Duodenal mucosa (tissue), 2 donors: Measurements from ENCODE around the gene LRMDA.
A peak's percentile ranks its signal among the peaks of the same experiment; 100 is the strongest.

ENCODE experiments used
- H3K27ac ChIP-seq: one replicate; pipeline ENCODE4 v1.7.0; 2013; ENCODE audit warnings: low read depth, low read length
- H3K27me3 ChIP-seq, 2 donors: one replicate each; pipeline ENCODE4 v1.7.0; 2013; ENCODE audit warnings: low read length in 2 of 2, control low read depth in 1 of 2; ENCODE audit not compliant: insufficient read depth in 2 of 2, control insufficient read depth in 1 of 2
- H3K36me3 ChIP-seq, 2 donors: one replicate each; pipeline ENCODE4 v1.7.0; 2013; ENCODE audit warnings: low read length in 2 of 2, control low read depth in 1 of 2; ENCODE audit not compliant: insufficient read depth in 2 of 2, control insufficient read depth in 1 of 2
- H3K4me1 ChIP-seq, 2 donors: one replicate each; pipeline ENCODE4 v1.7.0; 2013; ENCODE audit warnings: low read length in 2 of 2, control low read depth in 1 of 2; ENCODE audit not compliant: insufficient read depth in 2 of 2, control insufficient read depth in 1 of 2
- H3K4me3 ChIP-seq, 2 donors: one replicate each; pipeline ENCODE4 v1.7.0; 2013; ENCODE audit warnings: low read length in 2 of 2, low read depth in 1 of 2
- H3K9ac ChIP-seq, 2 donors: one replicate each; pipeline ENCODE4 v1.7.0; 2013; ENCODE audit warnings: low read length in 2 of 2, low read depth in 1 of 2
- H3K9me3 ChIP-seq, 2 donors: one replicate each; pipeline ENCODE4 v1.7.0; 2013; ENCODE audit warnings: low read length in 2 of 2, control low read depth in 1 of 2; ENCODE audit not compliant: control insufficient read depth in 1 of 2

Gene LRMDA

DNA sequence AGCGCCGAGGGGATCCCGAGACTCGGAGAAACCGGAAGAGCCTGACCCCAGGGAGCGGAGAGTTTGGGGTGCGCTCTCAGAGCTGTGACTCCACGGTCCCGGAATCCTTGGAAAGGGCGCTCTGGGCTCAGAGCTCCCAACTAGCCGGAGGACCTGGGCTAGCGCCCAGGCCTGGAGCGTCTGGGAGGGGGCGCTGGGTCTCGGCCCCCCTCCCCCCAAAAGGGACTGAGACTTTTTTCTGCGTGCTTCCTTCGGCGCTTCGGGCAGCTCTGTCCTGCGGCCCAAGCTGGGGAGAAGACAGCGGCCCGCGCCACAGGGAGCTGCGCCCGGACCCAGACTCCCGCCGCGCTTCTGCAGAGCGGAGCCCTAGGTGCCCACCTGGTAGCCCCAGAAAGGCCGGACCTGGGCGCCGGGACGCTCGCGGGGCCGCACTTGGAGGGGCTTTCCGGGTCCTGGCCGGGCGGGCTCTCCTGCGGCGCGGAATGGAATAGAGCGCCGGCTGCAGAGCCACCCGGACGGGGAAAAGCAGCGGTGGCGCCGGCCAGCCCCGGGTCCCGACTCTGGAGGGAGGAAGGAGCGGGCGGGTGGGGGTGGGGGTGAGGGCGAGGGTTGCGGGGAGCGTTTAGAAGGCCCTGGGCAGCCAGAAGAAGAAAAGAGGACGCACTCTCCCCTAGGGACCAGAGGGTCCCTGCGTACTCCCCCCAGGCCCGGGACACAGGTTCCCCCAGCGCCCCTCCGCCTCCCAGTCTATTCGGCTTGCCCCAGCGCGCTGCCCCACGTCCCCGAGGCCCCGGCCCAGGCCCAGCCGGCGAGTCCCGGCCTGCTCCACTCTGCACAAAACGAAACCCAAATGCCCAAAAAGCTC lies 34.6 kb upstream of the LRMDA start:
- Histone ChIP-seq H3K9me3 (no peaks in the 10 kb centered on the region), H3K36me3 (peaks cover 0 to 8% of the 10 kb centered on the region in 2 donors), H3K9ac (peak overlapping the region; percentile 78 to 86), H3K4me1 (peaks cover 8 to 14% of the 10 kb centered on the region in 2 donors), H3K4me3 (peak overlapping the region; percentile 75 to 92), H3K27ac (peak overlapping the region; percentile 82), H3K27me3 (no peaks in the 10 kb centered on the region)

DNA sequence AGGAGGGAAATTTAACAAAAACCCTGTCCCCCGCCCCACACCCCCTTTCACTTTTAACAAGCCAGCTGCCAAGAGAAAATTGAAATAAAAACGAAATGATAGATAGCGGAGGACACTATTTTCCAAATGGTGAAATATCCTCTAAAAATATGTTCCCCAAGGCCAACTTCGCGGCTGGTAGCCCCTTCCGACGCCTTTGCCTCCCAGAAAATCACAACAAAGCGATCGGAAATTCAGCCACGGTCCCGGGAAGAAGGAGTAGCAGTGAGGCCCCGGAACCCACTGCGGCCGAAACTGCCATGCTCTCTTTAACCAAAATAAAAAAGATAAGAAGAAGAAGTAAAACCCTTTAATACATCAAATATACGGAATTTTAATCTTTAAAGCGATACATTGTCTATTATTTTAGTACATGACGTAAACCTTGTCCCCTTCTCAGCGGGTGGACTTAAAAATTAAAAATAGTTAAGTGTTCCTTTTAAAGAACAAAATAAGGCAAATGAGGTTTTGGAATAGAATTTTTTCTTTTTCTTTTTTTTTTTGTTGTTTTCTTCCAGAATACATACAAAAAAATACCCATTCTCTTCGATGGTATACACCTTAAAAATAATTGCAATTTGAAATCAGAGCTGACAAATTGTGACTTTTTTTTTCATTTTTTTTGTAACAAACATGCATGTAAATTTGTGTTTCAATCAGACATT lies 33.8 kb upstream of the LRMDA start:
- H3K27ac ChIP-seq = peak overlapping the region; percentile 62
- peak overlapping the region; percentile 75 to 92 for H3K4me3 ChIP-seq
- no peaks in the 10 kb centered on the region for H3K27me3 ChIP-seq
- peaks cover 8 to 14% of the 10 kb centered on the region in 2 donors for H3K4me1 ChIP-seq
- peaks cover 0 to 8% of the 10 kb centered on the region in 2 donors for H3K36me3 ChIP-seq
- H3K9me3 ChIP-seq = no peaks in the 10 kb centered on the region
- H3K9ac ChIP-seq = peak overlapping the region; percentile 66 to 78

DNA sequence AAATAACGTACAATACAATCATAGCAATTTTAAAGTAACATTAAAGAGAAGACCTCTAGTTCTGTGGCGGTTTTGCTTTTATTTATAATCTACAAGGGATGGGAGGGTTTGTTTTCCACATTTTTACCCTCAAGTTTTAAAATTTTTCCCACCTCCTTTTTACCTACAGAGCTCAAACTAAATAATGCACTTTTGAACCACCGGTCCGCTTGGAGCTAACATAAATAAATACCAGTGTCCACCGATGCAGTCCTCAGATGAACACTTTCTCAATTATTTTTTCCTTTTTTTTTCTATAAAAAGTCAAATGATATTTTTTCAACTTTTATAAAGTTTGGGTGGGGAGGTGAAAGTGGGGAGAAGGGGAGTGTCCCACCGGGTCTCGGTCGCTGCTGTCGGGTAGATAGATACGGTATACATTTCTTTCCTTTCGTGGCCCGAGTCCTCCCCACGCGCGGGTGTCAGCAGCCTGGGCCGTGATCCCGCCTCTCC lies 33.2 kb upstream of the LRMDA start:
- peak overlapping the region; percentile 78 to 89 for H3K9ac ChIP-seq
- H3K27me3 ChIP-seq = no peaks in the 10 kb centered on the region

DNA sequence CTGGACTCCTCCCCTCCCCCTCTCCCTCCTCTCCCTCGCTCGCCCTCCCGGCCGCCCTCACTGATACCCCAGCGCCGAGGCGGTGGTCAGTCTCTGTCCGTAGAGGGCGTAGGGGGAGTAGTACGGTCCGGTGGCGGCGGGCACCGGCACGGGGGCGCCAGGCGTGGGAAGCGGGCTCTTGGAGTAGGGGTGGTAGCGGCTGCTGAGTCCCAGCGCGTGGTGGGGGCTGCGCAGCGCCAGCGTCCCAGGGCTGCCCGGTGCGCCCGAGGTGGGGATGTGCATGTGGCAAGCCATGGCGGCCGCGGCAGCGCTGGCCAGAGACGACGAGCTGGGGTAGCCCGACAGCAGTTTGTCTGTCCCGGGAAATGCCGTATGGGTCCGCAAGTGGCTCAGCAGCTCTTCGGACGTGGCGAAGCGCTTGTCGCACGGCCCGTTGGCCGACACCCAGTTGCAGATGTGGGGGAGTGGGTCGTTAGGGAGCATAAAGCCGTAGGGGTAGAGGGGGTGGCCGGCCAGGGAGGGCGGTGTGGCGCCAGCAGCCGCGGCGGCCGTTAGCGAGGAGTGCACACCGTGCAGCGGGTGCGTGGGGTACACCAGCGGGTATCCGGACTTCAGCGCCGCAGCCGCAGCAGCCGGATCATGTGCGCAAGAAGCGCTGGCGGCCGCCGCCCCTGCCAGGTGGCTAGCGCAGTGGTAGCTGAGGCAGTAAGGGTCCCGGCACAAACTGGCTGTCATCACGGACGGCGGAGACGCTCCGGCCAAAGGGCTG lies 32.5 kb upstream of the LRMDA start:
- Histone ChIP-seq H3K9me3 (no peaks in the 10 kb centered on the region), H3K27ac (peak overlapping the region; percentile 80), H3K27me3 (peaks cover 0 to 2% of the 10 kb centered on the region in 2 donors), H3K9ac (peak overlapping the region; percentile 78 to 89), H3K36me3 (peaks cover 0 to 8% of the 10 kb centered on the region in 2 donors), H3K4me3 (peak overlapping the region; percentile 75 to 92), H3K4me1 (peaks cover 13 to 14% of the 10 kb centered on the region in 2 donors)

More for the DNA sequence above, 33.2 kb upstream of the LRMDA start:
- H3K27ac ChIP-seq = peak overlapping the region; percentile 80
- H3K9me3 ChIP-seq = no peaks in the 10 kb centered on the region
- peaks cover 12 to 14% of the 10 kb centered on the region in 2 donors for H3K4me1 ChIP-seq
- H3K4me3 ChIP-seq = peak overlapping the region; percentile 75 to 92
- H3K36me3 ChIP-seq = peaks cover 0 to 8% of the 10 kb centered on the region in 2 donors

DNA sequence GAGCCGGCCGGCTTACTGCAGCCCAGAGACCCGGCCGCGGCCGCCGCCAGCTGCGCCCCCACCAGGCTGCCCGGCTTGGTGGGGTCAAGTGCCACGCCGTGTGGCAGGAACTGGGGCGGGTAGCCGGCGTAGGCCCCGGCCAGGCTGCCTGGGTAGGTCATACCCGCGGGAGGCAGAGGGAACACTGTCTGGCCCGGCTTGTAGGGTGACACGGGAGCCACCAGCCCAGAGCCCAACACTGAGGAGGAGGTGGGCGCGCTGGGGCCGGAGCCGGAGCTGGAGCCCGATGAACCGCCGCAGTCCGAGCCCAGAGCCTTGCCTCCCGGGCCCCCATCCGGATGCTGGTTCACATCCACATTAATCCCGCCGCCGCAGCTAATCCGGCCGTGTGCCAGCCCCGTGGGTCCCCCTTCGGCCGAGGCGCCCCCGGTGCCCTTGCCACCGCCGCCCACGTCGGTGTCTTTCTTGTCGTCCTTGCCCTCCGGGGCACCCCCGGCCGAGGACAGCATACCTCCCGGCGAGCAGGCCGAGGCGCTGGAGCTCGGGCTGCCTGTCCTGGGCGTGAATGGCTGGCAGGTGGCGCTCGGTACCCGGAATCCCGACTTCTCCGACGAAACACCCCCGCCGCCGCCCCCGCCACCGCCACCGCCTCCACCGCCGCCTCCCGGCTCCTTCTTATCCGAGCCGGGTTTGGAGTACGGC lies 31.8 kb upstream of the LRMDA start:
- peak overlapping the region; percentile 92 to 97 for H3K4me3 ChIP-seq
- H3K36me3 ChIP-seq = peaks cover 0 to under 1% of the 10 kb centered on the region in 2 donors
- H3K27ac ChIP-seq = peak overlapping the region; percentile 87
- H3K9ac ChIP-seq = peak overlapping the region; percentile 78 to 95
- H3K9me3 ChIP-seq = no peaks in the 10 kb centered on the region
- H3K4me1 ChIP-seq = peaks cover 15 to 17% of the 10 kb centered on the region in 2 donors
- H3K27me3 ChIP-seq = peaks cover 0 to 6% of the 10 kb centered on the region in 2 donors

DNA sequence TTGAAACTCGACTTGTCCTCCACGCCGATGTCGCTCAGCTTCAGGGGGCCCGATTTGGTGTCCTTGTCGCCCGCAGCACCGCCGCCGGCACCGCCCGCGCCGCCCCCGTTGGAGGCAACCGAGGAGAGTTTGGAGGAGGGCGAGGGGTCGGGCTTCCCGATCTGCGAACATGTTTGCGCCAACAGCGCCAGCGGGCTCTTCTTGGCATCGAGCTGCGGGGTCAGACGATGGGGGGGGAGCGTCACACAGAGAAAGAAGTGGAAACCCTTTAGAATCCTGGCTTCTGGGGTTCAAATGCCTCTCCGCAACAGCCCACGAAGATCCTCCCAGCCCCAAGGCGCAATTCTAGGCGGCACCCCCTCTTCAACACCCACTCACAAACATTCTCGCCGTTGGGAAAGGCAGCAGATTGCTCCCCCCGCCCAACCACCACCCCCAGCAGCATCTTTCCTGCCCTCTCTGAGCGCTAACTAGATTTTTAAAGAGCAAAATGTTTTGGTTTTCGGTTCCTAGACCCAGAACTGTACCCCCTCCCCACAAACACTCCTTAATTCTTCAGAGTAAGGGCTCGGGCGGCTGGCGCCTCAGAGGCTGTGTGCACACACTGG lies 31.2 kb upstream of the LRMDA start:
- no peaks in the 10 kb centered on the region for H3K9me3 ChIP-seq
- peaks cover 0 to 6% of the 10 kb centered on the region in 2 donors for H3K27me3 ChIP-seq
- H3K36me3 ChIP-seq = no peaks in the 10 kb centered on the region
- peaks cover 10 to 15% of the 10 kb centered on the region in 2 donors for H3K4me1 ChIP-seq
- H3K27ac ChIP-seq = peak overlapping the region; percentile 87
- peak overlapping the region; percentile 92 to 97 for H3K4me3 ChIP-seq
- peak overlapping the region; percentile 86 to 95 for H3K9ac ChIP-seq

DNA sequence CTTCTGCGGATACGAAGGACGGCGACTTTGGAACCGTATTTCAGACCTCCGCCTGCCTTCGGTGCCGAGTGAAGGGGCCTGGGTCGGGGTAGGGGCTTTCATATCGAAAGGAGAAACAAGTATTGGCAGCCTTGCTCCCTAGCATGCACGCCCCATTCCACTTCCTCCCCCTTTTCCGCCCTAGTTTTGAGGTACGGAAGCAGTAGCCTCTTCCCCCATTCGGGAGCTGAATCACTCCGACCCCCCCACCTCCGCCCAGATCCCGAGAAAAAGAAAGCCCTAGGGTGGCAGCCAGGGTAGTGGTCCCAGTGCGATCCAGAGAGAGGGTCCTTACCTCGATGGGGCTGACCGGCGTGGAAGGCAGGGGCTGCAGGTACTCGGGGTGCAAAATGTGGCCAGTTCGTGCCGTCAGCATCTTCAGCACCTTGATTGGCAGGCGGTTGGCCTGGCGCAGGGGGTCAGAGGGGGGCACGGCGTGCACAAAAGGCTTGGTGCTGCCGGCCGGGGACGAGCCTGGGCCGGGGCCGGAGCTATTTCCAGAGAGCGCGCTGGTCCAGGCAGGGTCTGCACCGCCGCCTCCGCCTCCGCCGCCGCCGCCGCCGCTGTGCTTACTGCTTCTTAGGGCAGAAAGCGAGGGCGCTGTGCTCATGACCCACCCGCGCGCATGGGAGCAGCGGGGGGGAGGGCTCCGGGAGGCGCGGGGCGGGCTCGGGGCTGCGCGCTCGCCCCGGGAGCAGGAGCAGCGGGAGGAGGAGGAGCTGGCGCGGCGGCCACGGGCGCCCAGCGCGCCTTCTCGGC lies 30.5 kb upstream of the LRMDA start:
- Histone ChIP-seq H3K4me3 (peak overlapping the region; percentile 92 to 97), H3K27me3 (peaks cover 0 to 6% of the 10 kb centered on the region in 2 donors), H3K9me3 (no peaks in the 10 kb centered on the region), H3K9ac (peak overlapping the region; percentile 86 to 95), H3K27ac (peak overlapping the region; percentile 87), H3K36me3 (no peaks in the 10 kb centered on the region), H3K4me1 (peaks cover 10 to 15% of the 10 kb centered on the region in 2 donors)

DNA sequence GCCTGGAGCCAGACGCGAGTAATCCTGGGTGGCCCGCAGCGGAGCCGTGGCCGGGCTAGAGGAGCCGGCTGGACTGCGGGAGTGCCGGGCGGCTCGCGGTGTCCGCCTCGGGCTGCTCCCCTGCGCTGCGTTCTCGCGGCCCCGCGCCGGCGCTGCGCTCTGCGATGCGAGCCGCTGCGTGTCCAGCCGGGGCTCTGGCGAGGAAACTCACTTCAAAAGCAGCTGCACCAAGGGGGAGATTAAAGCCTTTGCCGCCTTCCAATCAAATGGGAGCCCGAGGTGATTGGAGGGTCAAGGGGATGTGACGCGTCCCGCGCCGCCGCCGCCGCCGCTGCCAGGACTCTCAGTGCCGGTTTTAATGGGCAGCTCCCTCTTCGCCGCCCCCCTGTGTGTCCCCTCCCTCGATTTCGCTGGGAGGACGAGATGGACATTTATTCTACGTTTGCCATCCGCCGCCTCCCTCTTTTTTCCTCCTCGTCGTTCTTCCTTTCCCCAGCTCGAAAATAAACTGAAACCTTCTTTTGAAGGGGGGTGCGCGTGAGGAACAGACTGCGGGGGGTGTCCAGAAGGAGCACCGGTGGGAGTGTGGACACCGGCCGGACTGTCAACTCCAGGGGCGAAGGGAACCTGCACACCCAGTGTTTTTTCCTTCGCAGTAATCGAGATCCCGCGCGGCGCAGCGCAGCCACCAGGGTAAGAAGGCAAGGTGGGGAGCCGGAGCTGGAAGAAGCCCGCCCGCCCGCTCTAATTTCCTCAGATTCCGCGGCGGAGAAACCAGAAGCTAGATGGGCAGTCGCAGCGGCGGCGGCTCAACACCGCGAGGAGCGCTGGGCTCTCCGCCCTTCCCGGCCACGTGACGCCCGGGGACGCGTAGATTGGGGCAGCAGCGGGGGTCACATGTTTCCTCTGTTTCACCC lies 29.6 kb upstream of the LRMDA start, which contains the start of gene ZNF503:
Gene ZNF503 (minus strand): TSS at position 196 of the 917 bp plus-strand sequence. CDS start 345 bp downstream, outside the sequence.
- peaks cover 0 to 6% of the 10 kb centered on the region in 2 donors for H3K27me3 ChIP-seq
- H3K9me3 ChIP-seq = no peaks in the 10 kb centered on the region
- no peaks in the 10 kb centered on the region for H3K36me3 ChIP-seq
- peak within 1 kb of the TSS; percentile 92 to 97 for H3K4me3 ChIP-seq
- H3K4me1 ChIP-seq = peaks cover 10 to 15% of the 10 kb centered on the region in 2 donors
- H3K9ac ChIP-seq = peak within 1 kb of the TSS; percentile 86 to 95
- H3K27ac ChIP-seq = peak within 1 kb of the TSS; percentile 87
